Measurements from ENCODE around the gene KYNU.

Gene KYNU

DNA sequence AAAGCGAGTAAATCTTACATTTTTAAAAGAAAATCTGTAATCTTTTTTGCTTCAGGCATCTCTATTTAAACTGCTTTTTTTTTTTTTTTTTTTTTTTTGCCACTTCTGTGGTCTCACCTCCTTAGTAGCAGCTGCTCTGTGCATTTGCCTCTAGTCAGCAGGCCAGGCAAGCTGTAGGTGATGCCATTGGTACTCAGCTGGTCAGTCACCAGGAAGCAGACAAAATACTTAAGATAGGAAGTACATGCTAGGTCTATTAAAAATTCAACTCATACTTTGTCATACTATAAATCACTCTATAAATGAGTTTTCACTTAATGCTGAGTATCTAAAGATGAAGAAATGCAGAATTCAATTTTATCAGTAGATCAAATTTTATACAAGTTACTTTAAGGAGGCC, 83.7 kb downstream of the KYNU start:
- DNase-seq (ENCODE audit: low read depth in 2 of 2): no peak

DNA sequence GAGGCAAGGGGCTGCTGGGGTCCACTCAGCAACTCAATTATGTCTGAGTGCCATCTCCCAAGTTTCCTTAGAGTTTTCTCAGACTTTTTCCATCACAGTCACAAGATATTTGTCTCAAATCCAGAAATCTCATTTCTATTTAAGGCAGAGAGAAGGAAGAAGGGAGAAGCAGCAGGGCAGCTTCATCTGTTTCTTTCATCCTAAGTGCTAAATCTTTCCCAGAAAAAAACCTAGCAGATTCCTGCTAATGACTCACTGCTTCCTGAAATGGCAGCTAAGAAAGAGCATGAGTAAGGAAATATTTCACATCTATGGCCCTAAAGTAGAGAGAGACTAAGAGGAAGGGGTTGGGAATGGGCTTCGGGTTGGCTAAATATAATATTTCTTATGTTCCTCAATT, 88.0 kb downstream of the KYNU start:
- DNase-seq (ENCODE audit: low read depth in 2 of 2): no peak

- DNase-seq (ENCODE audit: low read depth in 2 of 2): no peak
Observed at GRCh38 chr2:142966284-142966683, 88.8 kb downstream of the KYNU start.

- DNase-seq (ENCODE audit: low read depth in 2 of 2): no peak
Observed at GRCh38 chr2:142967060-142967459, 89.6 kb downstream of the KYNU start.

DNA sequence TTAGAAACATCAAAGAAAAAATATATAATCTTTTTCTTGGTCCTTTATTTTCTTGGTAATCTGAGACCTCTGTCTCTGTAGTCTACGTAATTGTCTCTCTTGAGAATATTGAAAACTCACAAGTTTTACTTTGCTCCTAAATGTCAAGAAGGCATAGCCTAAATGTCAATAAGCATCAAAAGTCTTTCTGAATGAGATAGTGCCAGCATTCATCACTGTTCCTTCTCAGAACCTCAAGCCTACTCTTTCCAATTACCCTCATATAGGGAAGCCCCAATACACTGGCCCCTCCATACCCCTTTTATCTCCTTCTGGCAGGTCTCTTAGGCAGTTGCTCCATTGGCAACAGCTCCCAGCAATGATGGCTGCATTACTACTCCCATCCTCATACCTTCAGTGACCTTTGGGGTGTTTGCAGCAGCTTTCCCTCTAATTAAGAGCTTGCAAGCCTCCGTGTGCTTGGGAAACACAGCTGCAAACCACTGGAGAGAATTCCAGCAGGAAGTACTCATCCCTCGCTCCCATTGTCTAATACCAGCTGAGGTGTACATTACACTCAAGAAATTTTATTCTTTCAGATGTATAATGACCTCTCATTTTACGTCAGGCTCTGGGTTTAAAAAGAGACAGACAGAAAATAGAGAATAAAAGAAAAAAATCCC, 95.8 kb downstream of the KYNU start:
- no peak for DNase-seq (ENCODE audit: low read depth in 2 of 2)

DNA sequence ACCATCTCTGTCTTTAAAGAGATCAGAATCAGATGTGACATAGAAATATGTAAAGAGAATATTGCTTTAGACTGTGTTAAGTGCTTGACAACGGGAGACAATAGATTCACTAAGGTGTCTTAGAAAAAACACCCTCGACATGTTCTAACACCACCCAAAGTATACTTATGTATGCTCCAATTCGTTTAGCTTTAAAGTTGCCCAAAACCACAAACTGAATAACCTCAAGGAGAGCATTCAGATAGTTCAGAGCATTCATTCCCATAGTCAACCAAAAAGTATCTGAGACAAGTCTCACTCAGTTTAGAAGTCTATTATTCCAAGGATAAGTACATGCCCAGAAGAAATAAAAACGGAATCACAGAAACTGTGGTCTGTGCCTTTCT, 96.4 kb downstream of the KYNU start:
- no peak for DNase-seq (ENCODE audit: low read depth in 2 of 2)

GRCh38 chr2:142974288-142975024, 97.0 kb downstream of the KYNU start:
- DNase-seq (ENCODE audit: low read depth in 2 of 2): no peak

DNA sequence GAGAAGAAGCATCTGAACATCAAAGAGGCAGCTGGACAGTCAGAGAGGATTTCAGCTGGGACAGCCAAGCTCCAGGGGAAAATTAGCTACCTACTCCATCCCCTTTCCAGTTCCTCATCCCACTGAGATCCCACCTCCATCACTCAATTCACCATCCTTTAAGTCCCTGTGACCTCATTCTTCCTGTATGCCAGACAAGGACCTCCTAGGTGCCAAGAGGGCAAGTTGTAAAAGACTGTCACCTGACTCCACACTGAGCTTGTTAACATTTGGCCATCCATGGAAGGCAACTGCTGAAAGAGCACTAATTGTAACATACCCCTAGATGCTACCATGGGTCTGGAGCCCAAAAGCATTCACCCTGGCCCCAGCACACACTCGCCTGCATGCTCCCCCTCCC, 97.8 kb downstream of the KYNU start:
- DNase-seq (ENCODE audit: low read depth in 2 of 2): no peak

GRCh38 chr2:142980246-142981068, 103.0 kb downstream of the KYNU start:
- DNase-seq (ENCODE audit: low read depth in 2 of 2): no peak

GRCh38 chr2:142981069-142981378, 103.6 kb downstream of the KYNU start:
- DNase-seq (ENCODE audit: low read depth in 2 of 2): no peak

DNA sequence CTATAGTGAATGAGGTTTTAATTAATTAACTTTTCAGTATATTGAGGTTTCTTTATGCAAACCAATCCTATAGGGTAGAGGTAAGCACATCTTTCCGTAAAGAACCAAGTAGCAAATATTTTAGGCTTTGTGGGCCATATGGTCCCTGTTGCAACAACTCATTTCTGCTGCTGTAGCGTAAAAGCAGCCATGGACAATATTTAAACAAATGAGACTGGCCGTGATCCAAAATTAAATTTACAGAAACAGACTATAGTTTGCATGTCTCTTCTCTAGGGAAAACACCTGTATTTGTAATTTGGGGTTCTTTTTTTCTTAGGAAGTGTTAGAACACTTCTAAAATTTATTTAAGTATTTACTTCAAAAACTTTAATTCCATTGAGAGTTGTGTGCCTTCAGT, 104.3 kb downstream of the KYNU start:
- DNase-seq (ENCODE audit: low read depth in 2 of 2): no peak

GRCh38 chr2:142983174-142983573, 105.7 kb downstream of the KYNU start:
- no peak for DNase-seq (ENCODE audit: low read depth in 2 of 2)

- no peak for DNase-seq (ENCODE audit: low read depth in 2 of 2)
Observed at GRCh38 chr2:142984657-142985056, 107.2 kb downstream of the KYNU start.

- no peak for DNase-seq (ENCODE audit: low read depth in 2 of 2)
Observed at GRCh38 chr2:142987044-142987443, 109.6 kb downstream of the KYNU start.

DNA sequence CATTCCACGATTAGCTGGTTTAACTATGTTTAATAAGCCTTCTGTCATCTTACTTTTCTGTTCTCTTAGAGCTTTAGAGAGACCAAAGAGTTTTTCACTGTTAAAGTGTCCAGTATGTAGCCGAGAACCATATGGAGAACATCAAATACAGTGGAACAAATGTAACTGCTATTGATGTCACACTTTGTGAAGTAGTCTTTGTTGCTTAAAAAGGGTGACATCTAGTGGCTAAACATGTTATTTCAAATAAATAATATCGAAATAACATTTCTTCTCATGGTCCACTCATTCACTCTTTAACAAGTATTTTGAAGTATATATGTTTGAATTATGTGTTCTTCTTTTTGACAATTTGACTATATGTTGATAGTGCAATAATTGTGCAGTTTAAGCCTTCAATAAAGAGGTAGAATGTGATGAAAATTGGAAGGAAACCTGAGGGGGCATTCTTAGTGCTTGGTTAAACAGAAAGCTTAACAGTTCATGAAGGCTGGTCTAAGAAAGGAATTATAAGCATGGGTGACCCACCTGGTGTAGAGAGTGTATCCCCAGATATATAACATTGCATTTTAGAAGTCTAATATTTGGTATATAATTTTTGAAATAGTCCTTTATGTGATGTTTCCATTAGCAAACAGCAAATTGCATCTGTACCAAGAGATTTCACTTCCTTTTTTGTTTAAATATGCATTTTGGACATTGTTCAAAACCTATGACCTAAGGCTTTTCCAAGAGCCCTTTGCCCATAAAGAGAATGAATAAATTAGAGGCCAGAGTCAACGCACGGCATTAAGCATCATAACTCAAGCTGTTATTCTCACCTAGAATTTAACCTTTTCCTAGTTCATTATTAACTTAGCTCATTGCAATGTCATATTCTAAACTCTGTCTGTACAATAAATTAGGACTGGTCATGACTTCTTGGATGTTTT, 112.1 kb downstream of the KYNU start:
- DNase-seq (ENCODE audit: low read depth in 2 of 2): no peak

DNA sequence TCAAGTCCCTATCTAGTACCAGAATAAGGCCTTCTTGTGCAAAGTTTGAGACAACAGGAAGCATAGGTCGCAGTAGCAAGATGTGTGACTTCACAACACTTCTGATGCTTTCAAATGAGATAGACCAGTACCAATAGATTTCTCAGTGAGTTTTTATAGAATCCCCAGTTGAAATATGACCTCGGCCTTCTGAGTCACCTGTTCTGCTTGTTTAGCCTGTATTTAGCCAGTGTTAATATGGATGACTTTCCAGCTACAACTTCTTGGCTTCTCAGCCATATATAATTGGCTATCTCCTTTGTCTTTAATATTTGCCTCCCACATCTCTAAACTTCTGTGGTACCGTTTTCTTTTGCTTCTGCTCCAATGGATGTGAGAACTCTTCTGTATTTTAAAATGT, 113.8 kb downstream of the KYNU start:
- no peak for DNase-seq (ENCODE audit: low read depth in 2 of 2)

- DNase-seq (ENCODE audit: low read depth in 2 of 2): no peak
Observed at GRCh38 chr2:142992840-142993239, 115.4 kb downstream of the KYNU start.

DNA sequence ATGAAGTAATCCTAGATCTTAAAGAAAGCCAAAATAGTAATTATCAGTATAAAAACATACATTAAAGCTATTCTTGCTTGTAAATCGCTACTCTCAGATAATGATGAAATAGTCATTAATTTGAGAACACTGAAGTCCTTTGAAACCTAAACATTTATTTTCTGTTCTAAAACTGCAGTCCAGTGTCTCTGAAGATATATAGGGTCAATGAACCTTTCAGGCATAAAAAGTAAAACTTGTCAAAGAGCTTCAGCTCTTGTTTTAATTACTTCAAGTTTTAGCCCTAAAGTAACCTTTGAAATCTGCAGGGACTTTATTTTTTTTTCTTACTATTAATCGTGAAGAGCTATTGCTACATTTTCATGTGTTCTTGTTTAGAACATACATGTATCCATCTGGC, 116.3 kb downstream of the KYNU start:
- no peak for DNase-seq (ENCODE audit: low read depth in 2 of 2)

DNA sequence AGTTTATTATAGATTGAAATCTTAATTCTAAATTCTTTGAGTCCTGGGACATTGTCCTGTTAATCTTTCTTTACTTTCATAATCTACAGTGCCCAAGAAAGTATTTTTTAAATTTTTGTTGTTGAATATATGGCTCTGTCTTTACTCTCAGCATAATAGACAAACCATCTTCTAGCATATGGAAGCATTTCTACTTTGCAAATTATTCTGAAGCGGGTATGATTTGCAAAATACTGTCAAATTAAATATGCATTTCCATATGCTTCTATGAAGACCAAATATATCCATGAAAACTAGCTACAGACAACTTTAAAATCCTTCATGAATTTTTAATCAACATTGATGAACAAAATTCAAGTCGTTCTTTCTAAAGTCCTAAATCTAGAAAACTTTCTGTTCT, 117.2 kb downstream of the KYNU start:
- no peak for DNase-seq (ENCODE audit: low read depth in 2 of 2)

- DNase-seq (ENCODE audit: low read depth in 2 of 2): no peak
Observed at GRCh38 chr2:142997231-142997630, 119.8 kb downstream of the KYNU start.

DNA sequence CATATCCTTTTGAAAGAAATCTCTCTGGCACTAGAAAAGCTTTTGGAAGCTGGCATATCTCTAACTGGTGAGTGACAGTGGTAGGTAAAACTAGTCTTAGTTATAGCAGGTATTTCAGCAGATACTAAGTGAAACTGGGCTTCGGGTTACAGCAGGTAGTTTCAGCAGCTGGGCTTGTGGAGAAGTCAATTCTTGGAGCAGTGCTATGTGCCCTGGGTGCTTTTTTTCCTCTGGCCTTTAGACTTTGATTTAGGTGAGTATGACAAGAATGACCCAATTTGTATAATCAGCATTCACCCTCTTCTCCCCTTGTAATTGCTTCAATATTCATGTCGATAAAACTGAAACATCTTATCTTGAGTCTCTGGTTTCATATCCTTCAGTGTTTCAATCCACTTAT, 123.1 kb downstream of the KYNU start:
- DNase-seq (ENCODE audit: low read depth in 2 of 2): no peak

DNA sequence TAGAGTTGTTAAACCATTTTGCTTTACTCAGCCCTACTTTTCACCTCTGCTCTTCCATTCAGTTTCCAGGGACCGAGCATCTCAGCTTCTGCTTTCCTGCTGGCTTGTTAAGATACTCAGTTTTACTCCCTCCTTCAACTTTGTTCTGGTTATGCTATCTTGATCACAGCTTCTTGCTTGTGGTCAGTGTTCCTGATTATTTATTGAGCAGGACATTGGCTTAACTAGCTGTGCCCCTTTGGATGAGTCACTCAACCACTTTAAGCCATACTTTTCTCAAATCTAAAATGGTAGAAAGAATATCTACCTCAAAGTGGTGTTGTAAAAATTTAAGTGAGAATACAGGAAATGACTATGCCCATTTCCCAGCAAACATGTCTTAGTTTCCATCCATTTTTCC, 124.0 kb downstream of the KYNU start:
- no peak for DNase-seq (ENCODE audit: low read depth in 2 of 2)

Measured in stimulated activated CD4-positive, alpha-beta T cell treated with anti-CD3 and anti-CD28 coated beads, Interleukin-12 subunit alpha, Interleukin-12 subunit beta, amount 100 ng/mL, for 24 hours (primary cell).